ENCODE measurements around the gene TRIM2. TPM values are rescaled to one million over a fixed set of nuclear protein-coding genes. Genes with fewer than 3 reads are reported as not detected.

TRIM2 gene
- total RNA-seq, 2 experiments from 2014 or later: 0.10 to 0.20 TPM

- DNase-seq: no peak
- Mint-ChIP-seq H3K4me1 (no peaks in the 10 kb centered on the region), H3K27me3 (no peaks in the 10 kb centered on the region), H3K27ac (no peak overlapping the region), H3K36me3 (ENCODE audit: low read depth) (no peaks in the 10 kb centered on the region), H3K4me3 (no peak overlapping the region), H3K9me3 (no peaks in the 10 kb centered on the region)
- CTCF ChIA-PET: no interaction called here
- POLR2A ChIA-PET: no interaction called here
These were observed 122.3 kb downstream of the TRIM2 start for GRCh38 chr4:153326513-153326912.

- no peaks in the 10 kb centered on the region for H3K4me1 Mint-ChIP-seq
- DNase-seq: no peak
- H3K4me3 Mint-ChIP-seq: no peak overlapping the region
- no peaks in the 10 kb centered on the region for H3K27me3 Mint-ChIP-seq
- no peaks in the 10 kb centered on the region for H3K9me3 Mint-ChIP-seq
- ChIA-PET POLR2A (no interaction called here), CTCF (interaction anchor here (0.7 kb wide), 1 partner anchor 317 kb away, joined by 3 read pairs; no protein-coding TSS in a partner anchor)
- no peak overlapping the region for H3K27ac Mint-ChIP-seq
- no peaks in the 10 kb centered on the region for H3K36me3 Mint-ChIP-seq (ENCODE audit: low read depth)
These were observed 123.0 kb downstream of the TRIM2 start for GRCh38 chr4:153327247-153327646.

- Mint-ChIP-seq H3K36me3 (ENCODE audit: low read depth) (no peaks in the 10 kb centered on the region), H3K4me1 (no peaks in the 10 kb centered on the region), H3K4me3 (no peak overlapping the region), H3K9me3 (no peaks in the 10 kb centered on the region), H3K27me3 (no peaks in the 10 kb centered on the region), H3K27ac (no peak overlapping the region)
- DNase-seq: no peak
- POLR2A ChIA-PET: no interaction called here
- CTCF ChIA-PET: no interaction called here
These were observed 128.7 kb downstream of the TRIM2 start for GRCh38 chr4:153332936-153333335.

GRCh38 chr4:153333874-153334273, 129.6 kb downstream of the TRIM2 start:
- ChIA-PET POLR2A (no interaction called here), CTCF (interaction anchor here (1.0 kb wide), 1 partner anchor 240 kb away, joined by 3 read pairs; no protein-coding TSS in a partner anchor)
- Mint-ChIP-seq H3K36me3 (ENCODE audit: low read depth) (no peaks in the 10 kb centered on the region), H3K9me3 (no peaks in the 10 kb centered on the region), H3K4me1 (no peaks in the 10 kb centered on the region), H3K4me3 (no peak overlapping the region), H3K27ac (no peak overlapping the region), H3K27me3 (no peaks in the 10 kb centered on the region)
- DNase-seq: no peak

- Mint-ChIP-seq H3K4me1 (no peaks in the 10 kb centered on the region), H3K36me3 (ENCODE audit: low read depth) (no peaks in the 10 kb centered on the region), H3K27me3 (peaks cover 2% of the 10 kb centered on the region), H3K27ac (no peak overlapping the region), H3K9me3 (no peaks in the 10 kb centered on the region), H3K4me3 (no peak overlapping the region)
- DNase-seq: no peak
- CTCF ChIA-PET: interaction anchor here (1.1 to 1.7 kb wide), 4 partner anchors 8 to 414 kb away, joined by 3 to 5 read pairs (median 4); partner anchors contain the start of gene MND1
- POLR2A ChIA-PET: interaction anchor here (1.5 kb wide), 1 partner anchor 9 kb away, joined by 7 read pairs; the partner anchor contains the start of gene MND1
These were observed 131.4 kb downstream of the TRIM2 start for GRCh38 chr4:153335665-153336064.

- no peaks in the 10 kb centered on the region for H3K36me3 Mint-ChIP-seq (ENCODE audit: low read depth)
- ChIA-PET POLR2A (no interaction called here), CTCF (interaction anchor here (1.0 kb wide), 1 partner anchor 305 kb away, joined by 3 read pairs; no protein-coding TSS in a partner anchor)
- peaks cover 11% of the 10 kb centered on the region for H3K27me3 Mint-ChIP-seq
- no peaks in the 10 kb centered on the region for H3K9me3 Mint-ChIP-seq
- peaks cover 10% of the 10 kb centered on the region for H3K4me1 Mint-ChIP-seq
- H3K27ac Mint-ChIP-seq: no peak overlapping the region
- no peak overlapping the region for H3K4me3 Mint-ChIP-seq
- DNase-seq: no peak
These were observed 133.4 kb downstream of the TRIM2 start for GRCh38 chr4:153337686-153338085.

- Mint-ChIP-seq H3K27me3 (peaks cover 11% of the 10 kb centered on the region), H3K9me3 (no peaks in the 10 kb centered on the region), H3K4me3 (no peak overlapping the region), H3K36me3 (ENCODE audit: low read depth) (no peaks in the 10 kb centered on the region), H3K4me1 (peaks cover 24% of the 10 kb centered on the region), H3K27ac (no peak overlapping the region)
- no peak for DNase-seq
- POLR2A ChIA-PET: no interaction called here
- CTCF ChIA-PET: interaction anchor here (1.0 to 6.3 kb wide), 4 partner anchors 233 to 307 kb away, joined by 3 to 64 read pairs (median 18); no protein-coding TSS in a partner anchor
These were observed 137.4 kb downstream of the TRIM2 start for GRCh38 chr4:153341575-153342090.

GRCh38 chr4:153342751-153343552, 138.7 kb downstream of the TRIM2 start:
- no peaks in the 10 kb centered on the region for H3K9me3 Mint-ChIP-seq
- H3K36me3 Mint-ChIP-seq (ENCODE audit: low read depth): peaks cover 2% of the 10 kb centered on the region
- no peak for DNase-seq
- ChIA-PET POLR2A (interaction anchor here (1.0 kb wide), 1 partner anchor 122 kb away, joined by 3 read pairs; no protein-coding TSS in a partner anchor), CTCF (interaction anchor here (0.9 to 7.3 kb wide), 6 partner anchors 191 to 407 kb away, joined by 3 to 72 read pairs (median 18); no protein-coding TSS in a partner anchor)
- peaks cover 11% of the 10 kb centered on the region for H3K27me3 Mint-ChIP-seq
- H3K4me1 Mint-ChIP-seq: peaks cover 37% of the 10 kb centered on the region
- H3K27ac Mint-ChIP-seq: no peak overlapping the region
- H3K4me3 Mint-ChIP-seq: no peak overlapping the region

GRCh38 chr4:153344131-153345011, 140.1 kb downstream of the TRIM2 start, which contains the start of gene MND1:
Gene MND1 (plus strand): TSS chr4:153344688. CDS start chr4:153344738, 50 bp downstream.
- H3K4me1 Mint-ChIP-seq: peaks cover 46% of the 10 kb centered on the region
- H3K9me3 Mint-ChIP-seq: no peaks in the 10 kb centered on the region
- H3K27ac Mint-ChIP-seq: peak within 1 kb of the TSS; percentile 77
- CTCF ChIA-PET: interaction anchor here (0.8 to 7.3 kb wide), 19 partner anchors 8 to 406 kb away, joined by 3 to 72 read pairs (median 7); partner anchors contain the start of gene TMEM131L
- peak within 1 kb of the TSS; percentile 84 for H3K4me3 Mint-ChIP-seq
- peak; percentile 93 for DNase-seq
- H3K36me3 Mint-ChIP-seq (ENCODE audit: low read depth): peaks cover 6% of the 10 kb centered on the region
- POLR2A ChIA-PET: interaction anchor here (1.0 to 2.7 kb wide), 16 partner anchors 8 to 307 kb away, joined by 3 to 20 read pairs (median 8); partner anchors contain the start of gene TMEM131L
- peaks cover 11% of the 10 kb centered on the region for H3K27me3 Mint-ChIP-seq

GRCh38 chr4:153345012-153345981, 141.1 kb downstream of the TRIM2 start:
- ChIA-PET CTCF (interaction anchor here (0.8 to 7.3 kb wide), 23 partner anchors 9 to 405 kb away, joined by 3 to 72 read pairs (median 5); partner anchors contain the start of gene TMEM131L), POLR2A (interaction anchor here (0.6 to 2.7 kb wide), 26 partner anchors 9 to 405 kb away, joined by 3 to 20 read pairs (median 4); partner anchors contain the start of gene TMEM131L)
- peak overlapping the region; percentile 77 for H3K27ac Mint-ChIP-seq
- DNase-seq: peak; percentile 60
- peaks cover 11% of the 10 kb centered on the region for H3K27me3 Mint-ChIP-seq
- H3K9me3 Mint-ChIP-seq: no peaks in the 10 kb centered on the region
- peaks cover 9% of the 10 kb centered on the region for H3K36me3 Mint-ChIP-seq (ENCODE audit: low read depth)
- H3K4me1 Mint-ChIP-seq: peaks cover 48% of the 10 kb centered on the region
- H3K4me3 Mint-ChIP-seq: peak overlapping the region; percentile 84

- H3K9me3 Mint-ChIP-seq: no peaks in the 10 kb centered on the region
These were observed 141.8 kb downstream of the TRIM2 start for GRCh38 chr4:153346031-153346430.

More at GRCh38 chr4:153346031-153346430, 141.8 kb downstream of the TRIM2 start:
- ChIA-PET POLR2A (interaction anchor here (0.8 to 2.7 kb wide), 20 partner anchors 9 to 404 kb away, joined by 3 to 20 read pairs (median 5); partner anchors contain the start of gene TMEM131L), CTCF (interaction anchor here (0.7 to 7.3 kb wide), 20 partner anchors 10 to 306 kb away, joined by 3 to 72 read pairs (median 4); partner anchors contain the start of gene TMEM131L)
- Mint-ChIP-seq H3K36me3 (ENCODE audit: low read depth) (peaks cover 13% of the 10 kb centered on the region), H3K4me3 (peak overlapping the region; percentile 84), H3K27ac (no peak overlapping the region), H3K4me1 (peaks cover 48% of the 10 kb centered on the region), H3K27me3 (peaks cover 6% of the 10 kb centered on the region)
- DNase-seq: no peak

All from activated CD4-positive, alpha-beta memory T cell treated with anti-CD3 and anti-CD28 coated beads, Interleukin-2, amount 10 ng/mL, durations not matched to agents 7 days and 5 days (primary cell).